H1 (cell line): ENCODE data around the gene URM1. TPM values are rescaled to one million over a fixed set of nuclear protein-coding genes. Genes with fewer than 3 reads are reported as not detected.
A peak's percentile ranks its signal among the peaks of the same experiment; 100 is the strongest.

Experiments used
- CTCF ChIA-PET: fragments of 300-600 bp; sonication (Branson Sonifier 250); formaldehyde crosslinking; loops from one replicate; lab custom pipeline; 2021; ENCODE audit not compliant: partially characterized antibody; lab: Charles Lee
- POLR2A ChIA-PET: fragments of 300-600 bp; sonication (Branson Sonifier 250); formaldehyde crosslinking; loops from one replicate; lab custom pipeline; 2021; ENCODE audit warnings: inconsistent platforms; ENCODE audit not compliant: partially characterized antibody; lab: Charles Lee
- DNase-seq, 2 experiments: peaks; one replicate each; pipeline versions ENCODE4 v3.0.0 to v3.0.0-alpha.2; 2010 to 2022; ENCODE audit warnings: low spot score in 2 of 2, low read depth in 1 of 2, mixed read lengths in 1 of 2
- FAIRE-seq: peaks from 2 replicates; lab custom pipeline; 2011; peaks lifted over from hg19 to GRCh38; lab: Jason Lieb, UNC
- H2AFZ ChIP-seq: 2 replicates; pipeline ENCODE4 v1.8.1; 2012; ENCODE audit warnings: low read length, inconsistent platforms
- H2AK5ac ChIP-seq: 2 replicates; pipeline ENCODE4 v1.6.1; 2013; ENCODE audit warnings: low read depth, low read length
- H2BK120ac ChIP-seq: replicated peaks from 2 replicates; pipeline ENCODE3; 2013; ENCODE audit warnings: low read depth, low read length, inconsistent platforms
- H2BK12ac ChIP-seq: 2 replicates; pipeline ENCODE4 v1.6.1; 2013; ENCODE audit warnings: low read depth, low read length
- H2BK15ac ChIP-seq: 2 replicates; pipeline ENCODE4 v1.6.1; 2013; ENCODE audit warnings: low read length
- H2BK20ac ChIP-seq: 2 replicates; pipeline ENCODE4 v1.6.1; 2013; ENCODE audit warnings: low read length
- H2BK5ac ChIP-seq: 2 replicates; pipeline ENCODE4 v1.6.1; 2013; ENCODE audit warnings: low read depth, low read length
- H3K14ac ChIP-seq: 2 replicates; pipeline ENCODE4 v1.6.1; 2013; ENCODE audit warnings: inconsistent platforms; ENCODE audit not compliant: insufficient read length
- H3K18ac ChIP-seq: 2 replicates; pipeline ENCODE4 v1.6.1; 2013; ENCODE audit warnings: low read length; ENCODE audit errors: extremely low read depth
- H3K23ac ChIP-seq: 2 replicates; pipeline ENCODE4 v1.6.1; 2013; ENCODE audit warnings: inconsistent platforms; ENCODE audit not compliant: insufficient read length
- H3K23me2 ChIP-seq: 2 replicates; pipeline ENCODE4 v1.6.1; 2013; ENCODE audit warnings: low read depth, low read length
- H3K27ac ChIP-seq: 2 replicates; pipeline ENCODE4 v1.6.1; 2011; ENCODE audit warnings: low read depth, low read length, inconsistent platforms
- H3K27me3 ChIP-seq, 4 experiments: replicated peaks in 1 of 4; 1 replicate in 1 of 4; 2 replicates in 3 of 4; pipeline versions ENCODE4 v1.6.1 to v1.8.1; 2011 to 2013; ENCODE audit warnings: low read length in 3 of 4, mild to moderate bottlenecking in 3 of 4, inconsistent platforms in 2 of 4, mixed read lengths in 2 of 4, moderate library complexity in 1 of 4; ENCODE audit not compliant: control insufficient read depth in 3 of 4, insufficient read depth in 3 of 4; ENCODE audit errors: extremely low read depth in 1 of 4
- H3K36me3 ChIP-seq, 4 experiments: 2 replicates each; pipeline versions ENCODE4 v1.6.1 to v1.8.1; 2011 to 2013; ENCODE audit warnings: mild to moderate bottlenecking in 4 of 4, low read length in 3 of 4, moderate library complexity in 2 of 4, control low read depth in 1 of 4, inconsistent platforms in 1 of 4; ENCODE audit not compliant: insufficient read depth in 4 of 4, control insufficient read depth in 2 of 4
- H3K4ac ChIP-seq: replicated peaks from 2 replicates; pipeline ENCODE3; 2013; ENCODE audit warnings: low read length, low read depth, mixed read lengths, inconsistent platforms; ENCODE audit not compliant: insufficient read length
- H3K4me1 ChIP-seq, 4 experiments: replicated peaks in 1 of 4; 1 replicate in 1 of 4; 2 replicates in 3 of 4; pipeline versions ENCODE4 v1.6.1 to v1.8.1; 2011 to 2013; ENCODE audit warnings: low read length in 3 of 4, inconsistent platforms in 2 of 4, mixed read lengths in 1 of 4; ENCODE audit not compliant: insufficient read depth in 4 of 4, control insufficient read depth in 3 of 4
- H3K4me2 ChIP-seq, 2 experiments: 2 replicates each; pipeline versions ENCODE4 v1.6.1 to v1.8.1; 2011 to 2013; ENCODE audit warnings: low read depth in 2 of 2, low read length in 2 of 2, control low read depth in 1 of 2, inconsistent platforms in 1 of 2, mild to moderate bottlenecking in 1 of 2; ENCODE audit not compliant: insufficient read depth in 1 of 2
- H3K4me3 ChIP-seq, 4 experiments: fragments of 200-600, 300-600 bp in 1 of 4; sonication (generic), shearing (Covaris generic), sonication (Bioruptor Twin) in 1 of 4; 2 replicates each; pipeline versions ENCODE4 v1.5.1 to v1.8.1; 2011 to 2016; ENCODE audit warnings: low read length in 4 of 4, low read depth in 3 of 4, control low read depth in 2 of 4, inconsistent platforms in 2 of 4, mild to moderate bottlenecking in 2 of 4, mixed read lengths in 1 of 4, moderate library complexity in 1 of 4; ENCODE audit not compliant: insufficient read depth in 2 of 4; ENCODE audit errors: extremely low read depth in 1 of 4
- H3K56ac ChIP-seq: replicated peaks from 2 replicates; pipeline ENCODE3; 2013; ENCODE audit warnings: low read depth, mild to moderate bottlenecking, mixed read lengths, low read length, inconsistent platforms; ENCODE audit not compliant: insufficient read length
- H3K79me1 ChIP-seq: 2 replicates; pipeline ENCODE4 v1.6.1; 2013; ENCODE audit warnings: low read depth, low read length, control low read depth
- H3K79me2 ChIP-seq, 2 experiments: 2 replicates each; pipeline versions ENCODE4 v1.6.1 to v1.8.1; 2012 to 2013; ENCODE audit warnings: low read length in 2 of 2, mild to moderate bottlenecking in 2 of 2, inconsistent platforms in 1 of 2; ENCODE audit not compliant: insufficient read depth in 2 of 2, control insufficient read depth in 1 of 2
- H3K9ac ChIP-seq, 4 experiments: replicated peaks in 1 of 4; 1 replicate in 1 of 4; 2 replicates in 3 of 4; pipeline versions ENCODE4 v1.6.1 to v1.8.1; 2011 to 2013; ENCODE audit warnings: low read depth in 3 of 4, low read length in 3 of 4, control low read depth in 2 of 4, mild to moderate bottlenecking in 2 of 4, moderate library complexity in 2 of 4, inconsistent platforms in 1 of 4; ENCODE audit errors: extremely low read depth in 1 of 4
- H3K9me3 ChIP-seq, 2 experiments: 2 replicates each; pipeline versions ENCODE4 v1.6.1 to v1.8.1; 2012 to 2013; ENCODE audit warnings: mild to moderate bottlenecking in 2 of 2, moderate library complexity in 2 of 2, control low read depth in 1 of 2, inconsistent platforms in 1 of 2, low read depth in 1 of 2, low read length in 1 of 2, mixed read lengths in 1 of 2; ENCODE audit not compliant: insufficient read depth in 2 of 2
- H4K20me1 ChIP-seq, 2 experiments: replicated peaks in 1 of 2; 2 replicates each; pipeline versions ENCODE3 to v1.8.1; 2011 to 2013; ENCODE audit warnings: inconsistent platforms in 2 of 2, low read length in 2 of 2, mild to moderate bottlenecking in 1 of 2; ENCODE audit not compliant: insufficient read depth in 2 of 2, control insufficient read depth in 1 of 2
- H4K5ac ChIP-seq: 2 replicates; pipeline ENCODE4 v1.6.1; 2013; ENCODE audit warnings: low read length, low read depth, mixed read lengths, inconsistent platforms; ENCODE audit not compliant: insufficient read length
- H4K8ac ChIP-seq: 2 replicates; pipeline ENCODE4 v1.8.0; 2013; ENCODE audit warnings: mild to moderate bottlenecking, moderate library complexity, low read length, inconsistent platforms; ENCODE audit not compliant: insufficient read depth; ENCODE audit errors: extremely low read depth
- H4K91ac ChIP-seq: replicated peaks from 2 replicates; pipeline ENCODE3; 2013; ENCODE audit warnings: low read length, mixed read lengths, inconsistent platforms; ENCODE audit not compliant: insufficient read length
- CREB1 ChIP-seq: IDR thresholded peaks from 2 replicates; pipeline ENCODE4 v1.6.1; 2012; ENCODE audit warnings: inconsistent platforms
- CTBP2 ChIP-seq: IDR thresholded peaks from 2 replicates; pipeline ENCODE4 v1.7.0; 2011; ENCODE audit warnings: borderline replicate concordance, mild to moderate bottlenecking, moderate library complexity, mixed read lengths, low read length; ENCODE audit not compliant: insufficient read depth, insufficient read length
- CTCF ChIP-seq, 3 experiments: IDR thresholded peaks; 1 replicate in 2 of 3; 2 replicates in 1 of 3; pipeline versions ENCODE4 v1.5.1 to v1.6.1; 2011; ENCODE audit warnings: low read length in 3 of 3, mild to moderate bottlenecking in 3 of 3, inconsistent platforms in 2 of 3, low read depth in 1 of 3, moderate library complexity in 1 of 3; ENCODE audit not compliant: insufficient read depth in 1 of 3; ENCODE audit errors: control extremely low read depth in 1 of 3
- JUN ChIP-seq: IDR thresholded peaks from 2 replicates; pipeline ENCODE4 v1.6.1; 2011; ENCODE audit warnings: low read depth, mild to moderate bottlenecking, improper control_type of control experiment, low read length
- NRF1 ChIP-seq: IDR thresholded peaks from 2 replicates; pipeline ENCODE4 v1.6.1; 2011; ENCODE audit warnings: mild to moderate bottlenecking, low read depth, low read length, improper control_type of control experiment
- RAD21 ChIP-seq, 2 experiments: IDR thresholded peaks in 1 of 2; conservative IDR thresholded peaks in 1 of 2; 2 replicates each; pipeline ENCODE4 v1.6.1; 2011; ENCODE audit warnings: low read depth in 2 of 2, low read length in 2 of 2, improper control_type of control experiment in 1 of 2, inconsistent platforms in 1 of 2, mild to moderate bottlenecking in 1 of 2, moderate library complexity in 1 of 2
- RBBP5 ChIP-seq: IDR thresholded peaks from 2 replicates; pipeline ENCODE4 v1.7.1; 2012; ENCODE audit warnings: low read depth, mild to moderate bottlenecking, inconsistent platforms, low read length, moderate library complexity, borderline replicate concordance
- WGBS, 2 experiments: shearing (Covaris generic) in 1 of 2; methylation state at CpG; one replicate each; pipeline versions ENCODE4 v1.1.6 to v1.1.7; 2013 to 2015; ENCODE audit warnings: low lambda C conversion rate in 2 of 2, mixed read lengths in 2 of 2, inconsistent platforms in 1 of 2, low coverage in 1 of 2, missing lambda C conversion rate in 1 of 2; ENCODE audit not compliant: insufficient replicate concordance in 2 of 2, insufficient coverage in 1 of 2, insufficient read length in 1 of 2; ENCODE audit errors: extremely low coverage in 1 of 2, missing lambda C conversion rate in 1 of 2; 5-methylcytosine and 5-hydroxymethylcytosine counted together
- polyA plus RNA-seq, 7 experiments: library from polyadenylated mRNA; depleted of rRNA in 3 of 7; stranded (reverse) in 5 of 7; unstranded in 2 of 7; fragments of >200 nt in 5 of 7; fragments of 200-250 nt in 2 of 7; gene quantifications; 1 replicate in 5 of 7; 2 replicates in 1 of 7; 4 replicates in 1 of 7; pipeline versions ENCODE4 v1.2.1 to v1.2.3, GENCODE V29; 2011 to 2013; ENCODE audit warnings: missing spikeins in 2 of 7, mixed read lengths in 2 of 7
- total RNA-seq: library from RNA; stranded (reverse); fragmentation: NEBNext Ultra II Directional; extraction: Animal tissue kit (Norgen Biotek cat#: 25700); gene quantifications from 2 replicates; pipeline ENCODE4 v1.2.1, GENCODE V29; 2021

The URM1 gene
- total and polyA plus RNA-seq, 2 of the 8 experiments (the other 6 are each of a cell fraction or from before 2014, with no cell fraction given), result 58.3 to 62.3 TPM

GRCh38 chr9:128344931-128345605 lies 26.1 kb upstream of the URM1 start:
- ChIA-PET POLR2A (interaction anchor here (1.6 kb wide), 1 partner anchor 20 kb away, joined by 4 read pairs; no protein-coding TSS in a partner anchor), CTCF (interaction anchor here (0.6 to 8.7 kb wide), 19 partner anchors 9 to 1076 kb away, joined by 3 to 127 read pairs (median 4); no protein-coding TSS in a partner anchor)
- Histone ChIP-seq H3K79me1 (no peaks in the 10 kb centered on the region), H4K20me1 (peaks cover 0 to 6% of the 10 kb centered on the region in 2 experiments), H3K9ac (no peak overlapping the region), H2AK5ac (no peak overlapping the region), H2BK5ac (no peak overlapping the region), H3K4me3 (no peak overlapping the region), H3K9me3 (no peaks in the 10 kb centered on the region), H2BK12ac (no peak overlapping the region), H3K36me3 (peaks cover 0 to 8% (median 2%) of the 10 kb centered on the region in 4 experiments; a peak in 4 of 8 replicates), H2BK120ac (no peak overlapping the region), H3K27ac (no peak overlapping the region), H3K27me3 (no peaks in the 10 kb centered on the region), H3K4me1 (peaks cover 0 to 2% (median 0%) of the 10 kb centered on the region in 4 experiments; a peak in 1 of 7 replicates), H2BK20ac (no peak overlapping the region), H3K4me2 (no peak overlapping the region), H3K56ac (no peak overlapping the region), H3K79me2 (no peaks in the 10 kb centered on the region), H4K8ac (no peak overlapping the region), H3K14ac (no peak overlapping the region), H2AFZ (no peak overlapping the region), H3K4ac (no peak overlapping the region), H4K91ac (no peak overlapping the region), H2BK15ac (no peak overlapping the region), H3K23me2 (peaks cover 5% of the 10 kb centered on the region; the same call in 1 of the 2 replicates), H4K5ac (no peak overlapping the region), H3K23ac (no peak overlapping the region), H3K18ac (no peak overlapping the region)
- DNase-seq, result peak in 1 of 2 experiments; percentile 66
- WGBS, 2 experiments, result 93% methylated on average over 28 of the region's 28 CpGs; no CpG with 5 or more reads in 1 of the 2 experiments
- TF ChIP-seq CTBP2 (no peak), NRF1 (no peak), CREB1 (no peak), CTCF (IDR thresholded peaks at IDR 0.05; ENCODE audit: control extremely low read depth in 1 of 3, insufficient read depth in 1 of 3, low read depth in 1 of 3, low read length in 3 of 3) (peak; percentile 44 to 77 (median 67)), JUN (no peak), RBBP5 (no peak), RAD21 (IDR thresholded peaks at IDR 0.05 in 1 of 2, conservative IDR thresholded peaks at IDR 0.05 in 1 of 2; ENCODE audit: low read depth in 2 of 2, low read length in 2 of 2) (peak; percentile 15 to 17; a peak in 2 of 4 replicates)
- no peak for FAIRE-seq
